SK-N-SH (cell line): Measurements from ENCODE around the gene RNF148.

ENCODE experiments used
- CTCF ChIP-seq: fragments of 200-600 bp; sonication (generic); IDR thresholded peaks from 2 replicates; pipeline ENCODE4 v1.6.1; 2017; ENCODE audit warnings: antibody characterized with exemption, mild to moderate bottlenecking, moderate library complexity
- ELF1 ChIP-seq: IDR thresholded peaks from 2 replicates; pipeline ENCODE4 v1.4.0; 2012
- GABPA ChIP-seq: IDR thresholded peaks from 2 replicates; pipeline ENCODE4 v1.4.0; 2012; ENCODE audit warnings: low read depth, mild to moderate bottlenecking
- IRF3 ChIP-seq: fragments of 150-350 bp; IDR thresholded peaks from 2 replicates; pipeline ENCODE4 v1.6.1; 2016; ENCODE audit warnings: mild to moderate bottlenecking, low read depth, low read length
- MAX ChIP-seq: IDR thresholded peaks from 2 replicates; pipeline ENCODE4 v1.4.0; 2012; ENCODE audit warnings: low read depth
- NFIC ChIP-seq: IDR thresholded peaks from 2 replicates; pipeline ENCODE4 v1.4.0; 2012; ENCODE audit warnings: borderline replicate concordance
- NRF1 ChIP-seq: IDR thresholded peaks from 2 replicates; pipeline ENCODE4 v1.6.1; 2012; ENCODE audit warnings: low read depth, mild to moderate bottlenecking, low read length
- RAD21 ChIP-seq: IDR thresholded peaks from 2 replicates; pipeline ENCODE4 v1.6.1; 2012; ENCODE audit warnings: mild to moderate bottlenecking, low read length
- RCOR1 ChIP-seq: fragments of 150-350 bp; IDR thresholded peaks from 2 replicates; pipeline ENCODE4 v1.6.1; 2017; ENCODE audit warnings: antibody characterized with exemption, low read length
- REST ChIP-seq: IDR thresholded peaks from 2 replicates; pipeline ENCODE4 v1.6.1; 2012; ENCODE audit warnings: mild to moderate bottlenecking, low read depth, low read length, moderate library complexity
- SIN3A ChIP-seq: IDR thresholded peaks from 2 replicates; pipeline ENCODE4 v1.6.1; 2012; ENCODE audit warnings: low read depth, mild to moderate bottlenecking, low read length, moderate library complexity, borderline replicate concordance
- USF1 ChIP-seq: IDR thresholded peaks from 2 replicates; pipeline ENCODE4 v1.4.0; 2012; ENCODE audit warnings: low read depth, borderline replicate concordance

- TF ChIP-seq NFIC (no peak), CTCF (no peak), RAD21 (no peak), USF1 (no peak), IRF3 (no peak), RCOR1 (no peak), MAX (no peak), GABPA (no peak), NRF1 (no peak), SIN3A (no peak), ELF1 (no peak), REST (no peak)
Observed at GRCh38 chr7:122658856-122659255, 43.9 kb downstream of the RNF148 start.
